Trophoblast cell (in vitro differentiated cells and primary cell): ENCODE measurements around the gene SECTM1.

Experiments used
- DNase-seq, 2 donors: peaks; one replicate each; pipeline ENCODE4 v3.0.0-alpha.2; 2016
- H2AFZ ChIP-seq: 2 replicates; pipeline ENCODE4 v1.6.1; 2013; ENCODE audit warnings: low read length, moderate library complexity, mild to moderate bottlenecking; ENCODE audit not compliant: insufficient read depth, poor library complexity
- H2AK5ac ChIP-seq: 2 replicates; pipeline ENCODE4 v1.6.1; 2013; ENCODE audit warnings: mild to moderate bottlenecking, low read length
- H2BK120ac ChIP-seq: 2 replicates; pipeline ENCODE4 v1.6.1; 2013; ENCODE audit warnings: low read length, mild to moderate bottlenecking, moderate library complexity; ENCODE audit not compliant: insufficient read depth, poor library complexity
- H2BK12ac ChIP-seq: 2 replicates; pipeline ENCODE4 v1.6.1; 2013; ENCODE audit warnings: mild to moderate bottlenecking, low read length, moderate library complexity
- H2BK5ac ChIP-seq: 2 replicates; pipeline ENCODE4 v1.6.1; 2013; ENCODE audit warnings: low read length, low read depth, moderate library complexity, mild to moderate bottlenecking; ENCODE audit not compliant: poor library complexity
- H3K14ac ChIP-seq: 2 replicates; pipeline ENCODE4 v1.6.1; 2013; ENCODE audit warnings: mild to moderate bottlenecking, low read length
- H3K18ac ChIP-seq: 2 replicates; pipeline ENCODE4 v1.6.1; 2013; ENCODE audit warnings: mild to moderate bottlenecking, low read length
- H3K23ac ChIP-seq: 2 replicates; pipeline ENCODE4 v1.6.1; 2013; ENCODE audit warnings: low read length
- H3K27ac ChIP-seq: 2 replicates; pipeline ENCODE4 v1.5.1; 2013; ENCODE audit warnings: low read depth, mild to moderate bottlenecking, inconsistent platforms, low read length, moderate library complexity
- H3K27me3 ChIP-seq: 2 replicates; pipeline ENCODE4 v1.6.1; 2013; ENCODE audit warnings: inconsistent platforms, mild to moderate bottlenecking, low read length, moderate library complexity; ENCODE audit not compliant: insufficient read depth
- H3K36me3 ChIP-seq, 2 experiments: 1 replicate in 1 of 2; 2 replicates in 1 of 2; pipeline ENCODE4 v1.6.1; 2013; ENCODE audit warnings: low read length in 2 of 2, mild to moderate bottlenecking in 2 of 2, moderate library complexity in 1 of 2; ENCODE audit not compliant: insufficient read depth in 2 of 2, control insufficient read depth in 1 of 2
- H3K4ac ChIP-seq: 2 replicates; pipeline ENCODE4 v1.6.1; 2013; ENCODE audit warnings: low read depth, mild to moderate bottlenecking, low read length, moderate library complexity
- H3K4me1 ChIP-seq, 2 experiments: 1 replicate in 1 of 2; 2 replicates in 1 of 2; pipeline ENCODE4 v1.6.1; 2013; ENCODE audit warnings: low read length in 2 of 2, mild to moderate bottlenecking in 2 of 2, moderate library complexity in 1 of 2; ENCODE audit not compliant: insufficient read depth in 2 of 2, control insufficient read depth in 1 of 2
- H3K4me2 ChIP-seq: 2 replicates; pipeline ENCODE4 v1.6.1; 2013; ENCODE audit warnings: inconsistent platforms, mild to moderate bottlenecking, low read length, moderate library complexity
- H3K4me3 ChIP-seq: 2 replicates; pipeline ENCODE4 v1.5.1; 2013; ENCODE audit warnings: mild to moderate bottlenecking, low read depth, low read length, inconsistent platforms
- H3K79me1 ChIP-seq: one replicate; pipeline ENCODE4 v1.6.1; 2013; ENCODE audit warnings: low read length
- H3K79me2 ChIP-seq: 2 replicates; pipeline ENCODE4 v1.6.1; 2013; ENCODE audit warnings: low read length, mild to moderate bottlenecking; ENCODE audit not compliant: control insufficient read depth, insufficient read depth, poor library complexity
- H3K9ac ChIP-seq: 2 replicates; pipeline ENCODE4 v1.6.1; 2013; ENCODE audit warnings: mild to moderate bottlenecking, low read length
- H3K9me3 ChIP-seq: 2 replicates; pipeline ENCODE4 v1.6.1; 2013; ENCODE audit warnings: low read depth, mild to moderate bottlenecking, control low read depth, inconsistent platforms, low read length; ENCODE audit not compliant: insufficient read depth
- H4K12ac ChIP-seq: 2 replicates; pipeline ENCODE4 v1.6.1; 2013; ENCODE audit warnings: low read depth, mild to moderate bottlenecking, low read length, moderate library complexity
- H4K8ac ChIP-seq: 2 replicates; pipeline ENCODE4 v1.6.1; 2013; ENCODE audit warnings: low read depth, mild to moderate bottlenecking, low read length, moderate library complexity
- H4K91ac ChIP-seq: one replicate; pipeline ENCODE4 v1.6.1; 2013; ENCODE audit warnings: low read depth, mild to moderate bottlenecking, low read length, moderate library complexity
- WGBS: extraction: QIAGEN DNeasy Blood & Tissue Kit; methylation state at CpG from one replicate; pipeline ENCODE4 v1.1.7; 2013; ENCODE audit warnings: missing lambda C conversion rate; ENCODE audit not compliant: insufficient read length, insufficient coverage; ENCODE audit errors: extremely low coverage; 5-methylcytosine and 5-hydroxymethylcytosine counted together

The SECTM1 gene

GRCh38 chr17:82325286-82326180, 8.0 kb downstream of the SECTM1 start:
- H3K4me1 ChIP-seq = no peaks in the 10 kb centered on the region
- H3K4ac ChIP-seq = no peak overlapping the region
- H3K79me1 ChIP-seq = no peaks in the 10 kb centered on the region
- H4K8ac ChIP-seq = no peak overlapping the region
- no peak overlapping the region for H3K18ac ChIP-seq
- no peak overlapping the region for H2BK5ac ChIP-seq
- H2AFZ ChIP-seq = no peak overlapping the region
- H4K91ac ChIP-seq = no peak overlapping the region
- H3K79me2 ChIP-seq = no peaks in the 10 kb centered on the region
- no peak for DNase-seq
- peaks cover 3% of the 10 kb centered on the region for H3K9me3 ChIP-seq
- H4K12ac ChIP-seq = no peak overlapping the region
- no peak overlapping the region for H2AK5ac ChIP-seq
- no peak overlapping the region for H3K4me2 ChIP-seq
- no peak overlapping the region for H3K23ac ChIP-seq
- H3K36me3 ChIP-seq = no peaks in the 10 kb centered on the region
- no peak overlapping the region for H3K14ac ChIP-seq
- no peak overlapping the region for H2BK12ac ChIP-seq
- H3K27ac ChIP-seq = no peak overlapping the region
- no peak overlapping the region for H3K9ac ChIP-seq
- H2BK120ac ChIP-seq = no peak overlapping the region
- H3K4me3 ChIP-seq = no peak overlapping the region
- peaks cover 2% of the 10 kb centered on the region for H3K27me3 ChIP-seq
- WGBS = no CpG with 5 or more reads among the region's 30 CpGs

GRCh38 chr17:82324566-82325285, 8.8 kb downstream of the SECTM1 start:
- H3K14ac ChIP-seq = no peak overlapping the region
- no peak overlapping the region for H3K18ac ChIP-seq
- no peak for DNase-seq
- no peaks in the 10 kb centered on the region for H3K36me3 ChIP-seq
- H4K12ac ChIP-seq = no peak overlapping the region
- no peak overlapping the region for H3K9ac ChIP-seq
- H3K23ac ChIP-seq = no peak overlapping the region
- H3K27me3 ChIP-seq = peaks cover 2% of the 10 kb centered on the region
- no peaks in the 10 kb centered on the region for H3K4me1 ChIP-seq
- no peak overlapping the region for H3K27ac ChIP-seq
- H2AK5ac ChIP-seq = no peak overlapping the region
- no peak overlapping the region for H3K4me2 ChIP-seq
- no peak overlapping the region for H3K4ac ChIP-seq
- H2AFZ ChIP-seq = no peak overlapping the region
- H2BK120ac ChIP-seq = no peak overlapping the region
- no peak overlapping the region for H2BK12ac ChIP-seq
- WGBS = no CpG with 5 or more reads among the region's 25 CpGs
- no peak overlapping the region for H4K91ac ChIP-seq
- no peak overlapping the region for H4K8ac ChIP-seq
- peaks cover 3% of the 10 kb centered on the region for H3K9me3 ChIP-seq
- H3K79me2 ChIP-seq = no peaks in the 10 kb centered on the region
- peak overlapping the region; percentile 12 for H3K4me3 ChIP-seq
- H3K79me1 ChIP-seq = no peaks in the 10 kb centered on the region
- H2BK5ac ChIP-seq = no peak overlapping the region

GRCh38 chr17:82323514-82324234, 9.9 kb downstream of the SECTM1 start:
- Histone ChIP-seq H3K4me1 (no peaks in the 10 kb centered on the region), H3K9ac (no peak overlapping the region), H2BK12ac (no peak overlapping the region), H3K4me2 (no peak overlapping the region), H3K79me2 (no peaks in the 10 kb centered on the region), H3K4ac (no peak overlapping the region), H2AFZ (no peak overlapping the region), H2AK5ac (no peak overlapping the region), H3K14ac (no peak overlapping the region), H3K27me3 (no peaks in the 10 kb centered on the region), H3K4me3 (no peak overlapping the region), H4K12ac (no peak overlapping the region), H3K79me1 (no peaks in the 10 kb centered on the region), H3K23ac (no peak overlapping the region), H4K8ac (no peak overlapping the region), H3K27ac (no peak overlapping the region), H3K9me3 (peaks cover 13% of the 10 kb centered on the region), H3K18ac (no peak overlapping the region), H2BK120ac (no peak overlapping the region), H4K91ac (no peak overlapping the region), H2BK5ac (no peak overlapping the region), H3K36me3 (no peaks in the 10 kb centered on the region)
- WGBS = no CpG with 5 or more reads among the region's 21 CpGs
- DNase-seq = no peak

GRCh38 chr17:82322526-82323453, 10.8 kb downstream of the SECTM1 start:
- no peak overlapping the region for H2BK120ac ChIP-seq
- no peak overlapping the region for H3K4me3 ChIP-seq

More at GRCh38 chr17:82322526-82323453, 10.8 kb downstream of the SECTM1 start:
- Histone ChIP-seq H3K27me3 (no peaks in the 10 kb centered on the region), H3K4me1 (no peaks in the 10 kb centered on the region), H3K18ac (no peak overlapping the region), H4K12ac (no peak overlapping the region), H3K9ac (no peak overlapping the region), H2AFZ (no peak overlapping the region), H2AK5ac (no peak overlapping the region), H2BK5ac (no peak overlapping the region), H4K91ac (no peak overlapping the region), H3K79me1 (no peaks in the 10 kb centered on the region), H3K14ac (no peak overlapping the region), H4K8ac (no peak overlapping the region), H3K4ac (no peak overlapping the region), H3K23ac (no peak overlapping the region), H3K79me2 (no peaks in the 10 kb centered on the region), H3K4me2 (no peak overlapping the region), H3K27ac (no peak overlapping the region), H3K36me3 (no peaks in the 10 kb centered on the region), H2BK12ac (no peak overlapping the region), H3K9me3 (peaks cover 19% of the 10 kb centered on the region)
- no peak for DNase-seq
- WGBS = no CpG with 5 or more reads among the region's 28 CpGs
